ENCODE measurements around the gene MB21D2.
"Not testable (repeated sequence)": the region's sequence is repeated elsewhere in the genome, so short reads cannot be mapped to it uniquely, and the experiment has no call there.

MB21D2 gene

GRCh38 chr3:192855434-192855833, 62.2 kb downstream of the MB21D2 start:
- no peak for DNase-seq

DNA sequence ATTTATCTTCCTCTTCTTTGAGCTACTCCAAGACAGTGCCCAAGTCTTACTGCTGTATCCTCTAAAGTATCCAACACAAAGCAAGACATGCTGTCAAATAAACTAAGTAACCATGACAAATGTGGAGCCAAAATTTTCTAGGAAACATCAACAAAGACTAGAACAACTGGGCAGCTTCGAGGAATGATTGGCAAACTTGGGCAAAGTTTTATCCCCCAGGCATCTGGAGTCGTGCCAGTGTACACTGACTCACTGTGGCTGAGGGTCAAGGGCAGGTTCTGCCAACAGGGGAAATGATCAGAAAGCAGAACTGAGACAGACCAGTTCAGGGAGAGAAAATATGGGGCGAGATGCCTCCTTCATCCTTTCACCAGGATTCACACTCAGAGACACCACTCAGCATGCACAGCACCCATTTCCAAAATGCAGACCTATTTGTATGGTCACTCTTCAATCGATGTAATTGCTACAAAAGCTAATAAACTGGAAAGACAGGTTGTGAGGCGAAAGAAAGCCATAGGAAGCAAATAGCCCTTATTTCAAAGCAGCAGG, 65.8 kb downstream of the MB21D2 start:
- peak; percentile 17 for DNase-seq

DNA sequence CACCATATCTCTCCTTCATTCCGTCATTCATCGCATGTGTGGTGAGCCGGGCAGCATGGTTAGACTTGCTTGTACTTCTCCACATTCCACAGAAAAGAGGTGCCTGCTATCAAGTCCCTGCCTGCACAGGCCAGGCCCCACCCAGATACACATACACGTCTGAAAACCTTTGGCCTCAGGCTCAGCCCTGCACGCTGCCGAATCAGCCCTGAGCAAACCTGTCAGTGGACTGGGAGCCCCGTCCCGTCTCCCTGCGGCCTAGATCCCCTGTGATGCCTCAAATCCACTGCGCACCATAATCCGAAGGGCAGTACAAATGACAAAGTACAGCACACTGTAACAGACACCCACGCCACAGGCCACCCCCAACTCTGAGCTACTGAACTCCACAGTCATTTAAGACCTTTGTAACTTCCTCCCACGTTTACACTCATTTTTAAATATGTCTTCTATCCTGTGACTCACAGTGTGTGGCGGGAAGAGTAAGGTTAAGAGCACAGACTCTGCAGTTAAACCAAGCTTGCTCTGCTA, 67.1 kb downstream of the MB21D2 start:
- DNase-seq = no peak

DNA sequence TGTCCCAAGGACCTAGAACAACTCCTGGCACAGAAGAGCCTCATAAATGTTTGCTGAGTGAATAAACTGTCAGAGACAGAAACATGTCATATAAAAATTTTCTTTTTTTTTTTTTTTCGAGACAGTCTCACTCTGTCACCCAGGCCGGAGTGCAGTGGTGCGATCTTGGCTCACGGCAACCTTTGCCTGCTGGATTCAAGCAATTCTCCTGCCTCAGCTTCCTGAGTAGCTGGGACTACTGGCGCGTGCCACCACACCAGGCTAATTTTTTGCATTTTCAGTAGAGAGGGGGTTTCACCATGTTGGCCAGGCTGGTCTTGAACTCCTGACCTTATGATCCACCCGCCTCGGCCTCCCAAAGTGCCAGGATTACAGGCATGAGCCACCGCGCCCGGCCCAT, 67.8 kb downstream of the MB21D2 start:
- not testable (repeated sequence) for DNase-seq

GRCh38 chr3:192848371-192849233, 69.1 kb downstream of the MB21D2 start:
- no peak for DNase-seq

DNA sequence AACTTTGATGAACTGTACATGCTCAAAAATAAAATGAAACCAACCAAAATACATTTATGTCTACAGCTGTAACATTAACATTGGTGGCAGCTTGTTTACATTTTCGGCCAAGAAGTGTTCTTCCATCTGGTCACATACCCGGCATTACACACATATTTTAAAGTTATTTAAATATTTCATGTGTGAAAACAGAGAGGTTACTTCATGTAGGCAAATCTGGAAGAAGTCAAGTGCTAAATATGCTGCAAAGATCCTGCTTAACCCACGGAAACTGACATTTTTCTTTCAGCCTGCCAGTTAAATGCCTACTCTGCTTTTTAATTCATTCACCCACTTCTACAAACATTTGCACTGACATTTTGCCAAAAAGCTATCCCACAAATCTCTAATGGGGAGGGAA, 69.7 kb downstream of the MB21D2 start:
- no peak for DNase-seq

DNA sequence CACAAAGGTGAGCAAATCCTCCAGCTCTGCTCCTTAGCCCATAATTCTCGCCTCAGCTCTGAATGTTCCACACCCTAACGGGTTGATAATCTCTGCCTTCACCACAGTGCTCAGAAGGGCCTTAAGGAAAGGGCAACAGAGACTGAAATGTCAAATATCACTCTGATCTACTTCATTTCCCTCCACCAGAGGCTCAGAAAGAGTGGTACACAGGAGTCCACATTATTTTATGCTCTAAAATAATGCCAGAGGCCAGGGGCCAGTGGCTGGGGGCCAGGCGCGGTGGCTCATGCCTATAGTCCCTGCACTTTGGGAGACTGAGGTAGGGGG, 72.2 kb downstream of the MB21D2 start:
- no peak for DNase-seq

DNA sequence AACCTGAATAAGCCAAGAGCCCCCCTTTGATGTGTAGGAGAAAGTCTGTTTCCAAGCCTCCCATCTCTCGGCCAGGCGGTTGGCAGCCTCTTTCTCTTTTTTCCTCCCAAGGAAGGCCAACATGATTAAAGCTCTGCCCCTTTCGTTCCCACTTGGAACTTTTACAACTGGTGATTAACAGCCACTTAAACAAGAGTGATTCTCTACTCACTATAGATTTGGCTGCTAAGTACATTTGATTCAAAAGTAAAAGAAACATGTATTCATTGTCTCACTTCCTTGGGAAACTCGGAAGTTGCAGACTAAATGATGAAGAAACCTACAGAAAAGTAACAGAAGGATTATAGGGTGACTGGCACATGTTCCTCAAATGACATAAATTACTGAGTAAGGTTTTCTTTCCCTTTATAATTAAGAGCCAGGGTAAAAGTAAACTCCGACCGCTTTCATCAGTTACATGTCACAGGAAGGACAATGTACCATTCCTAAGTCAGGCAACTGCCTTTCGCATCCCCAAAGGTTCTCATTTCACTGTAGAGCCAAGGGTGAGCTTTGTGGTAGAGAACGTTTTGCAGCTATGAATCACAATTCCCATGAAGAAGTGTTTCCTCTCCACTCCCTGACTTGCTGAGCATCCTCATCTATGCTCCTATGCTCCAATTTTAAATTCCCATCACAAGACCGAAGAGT, 72.7 kb downstream of the MB21D2 start:
- no peak for DNase-seq

DNA sequence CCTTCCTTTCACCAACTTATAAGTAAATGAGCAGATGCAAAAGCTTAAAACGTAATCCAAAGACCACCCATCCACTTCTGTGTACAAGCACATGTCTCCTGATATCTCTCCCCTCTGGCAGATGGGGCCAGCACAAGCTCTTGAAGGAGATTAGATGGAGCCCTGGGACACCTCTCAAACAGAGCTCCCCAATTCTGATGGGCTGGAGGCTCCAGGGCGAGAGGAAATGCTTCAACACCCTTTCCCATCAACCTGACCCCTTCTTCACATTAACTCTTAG, 73.2 kb downstream of the MB21D2 start:
- no peak for DNase-seq

- DNase-seq = no peak
These were observed 73.8 kb downstream of the MB21D2 start for GRCh38 chr3:192843723-192844485.

- DNase-seq = no peak
These were observed 74.5 kb downstream of the MB21D2 start for GRCh38 chr3:192843119-192843518.

DNA sequence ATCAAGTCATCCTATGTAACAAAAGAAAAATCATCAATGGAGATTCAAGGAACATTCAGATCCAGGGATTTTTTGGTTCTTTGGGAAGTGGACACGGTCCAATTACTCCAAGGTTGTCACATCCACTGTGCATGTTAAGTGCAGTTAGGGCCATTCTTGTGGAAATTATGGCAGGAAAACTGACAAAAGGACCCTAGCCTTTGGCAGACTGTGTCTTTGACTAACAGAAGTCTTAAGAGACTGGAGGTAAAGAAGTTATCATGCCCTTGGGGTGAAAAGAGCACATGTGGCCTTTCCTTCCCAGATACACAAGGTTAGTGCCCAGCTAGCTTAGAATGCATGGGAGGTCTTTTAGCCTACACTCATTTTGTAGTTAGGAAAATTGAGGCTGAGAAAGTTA, 74.9 kb downstream of the MB21D2 start:
- DNase-seq = no peak

DNA sequence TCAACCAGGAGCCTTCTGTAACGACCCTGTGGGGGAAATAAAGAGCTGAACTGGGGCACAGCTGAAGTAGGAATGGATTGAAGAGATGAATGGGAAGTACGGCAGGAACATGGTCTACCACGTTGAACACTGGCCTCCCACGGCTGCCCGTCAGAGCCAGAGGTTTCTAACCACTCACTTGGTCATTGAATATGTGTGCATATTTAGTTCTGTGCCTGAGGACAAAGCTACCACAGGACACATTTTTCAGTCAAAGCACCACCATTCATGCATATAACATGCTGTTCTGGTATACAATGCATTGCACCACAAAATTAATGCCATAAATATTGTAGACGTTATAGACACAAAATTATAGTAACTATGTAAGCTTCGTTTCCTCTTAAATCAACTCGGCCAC, 75.5 kb downstream of the MB21D2 start:
- DNase-seq = no peak

DNA sequence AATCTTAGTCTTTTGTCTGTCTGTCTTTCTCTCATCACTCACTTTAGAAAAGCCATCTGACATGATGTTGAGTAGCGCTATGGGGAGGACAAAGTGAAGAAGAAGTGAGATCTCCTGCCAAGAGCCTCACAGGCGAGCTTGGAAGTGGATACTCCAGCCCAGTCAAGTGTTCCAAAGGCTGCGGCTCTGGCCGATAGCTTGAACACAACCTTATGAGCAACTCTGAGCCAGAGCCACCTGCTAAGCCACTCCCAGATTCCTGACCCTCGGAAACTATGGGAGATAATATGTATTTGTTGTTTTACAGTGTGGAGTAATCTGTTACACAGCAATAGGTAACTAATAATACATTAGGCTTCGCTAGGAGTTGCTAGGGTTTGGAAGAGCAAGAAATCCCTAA, 76.2 kb downstream of the MB21D2 start:
- DNase-seq = no peak

DNA sequence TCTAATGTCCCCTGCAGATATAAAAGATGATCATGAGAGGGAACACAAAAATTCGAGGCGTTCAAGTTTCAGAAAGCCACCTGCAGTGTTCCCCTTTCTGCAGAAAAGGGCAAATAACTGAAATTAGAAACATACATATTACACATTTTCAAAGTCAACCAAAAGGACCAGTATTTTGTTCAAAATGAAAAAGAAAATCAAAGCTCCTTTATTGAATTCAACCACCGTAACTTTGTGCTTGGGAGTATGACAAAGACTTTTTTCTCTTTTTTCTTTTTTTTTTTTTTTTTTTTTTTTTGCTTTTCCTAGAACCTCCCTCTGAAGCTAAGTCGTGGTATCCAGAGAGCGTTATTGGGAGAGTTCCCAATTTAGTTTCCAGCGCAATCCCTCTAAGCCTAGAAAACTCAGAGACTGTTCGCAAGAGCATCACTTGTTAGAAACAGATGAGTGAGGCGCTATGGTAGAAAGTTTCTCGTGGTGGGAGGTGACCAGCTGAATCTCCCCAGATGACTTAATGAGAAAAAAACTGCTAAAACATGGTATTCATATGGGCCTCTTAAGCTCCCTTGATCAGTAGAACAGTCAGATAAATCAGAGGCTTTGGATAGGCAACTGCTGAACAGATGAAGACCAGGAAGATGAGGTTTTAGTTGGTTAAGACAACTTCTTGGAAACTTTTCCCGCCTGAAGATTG, 77.4 kb downstream of the MB21D2 start:
- no peak for DNase-seq

DNA sequence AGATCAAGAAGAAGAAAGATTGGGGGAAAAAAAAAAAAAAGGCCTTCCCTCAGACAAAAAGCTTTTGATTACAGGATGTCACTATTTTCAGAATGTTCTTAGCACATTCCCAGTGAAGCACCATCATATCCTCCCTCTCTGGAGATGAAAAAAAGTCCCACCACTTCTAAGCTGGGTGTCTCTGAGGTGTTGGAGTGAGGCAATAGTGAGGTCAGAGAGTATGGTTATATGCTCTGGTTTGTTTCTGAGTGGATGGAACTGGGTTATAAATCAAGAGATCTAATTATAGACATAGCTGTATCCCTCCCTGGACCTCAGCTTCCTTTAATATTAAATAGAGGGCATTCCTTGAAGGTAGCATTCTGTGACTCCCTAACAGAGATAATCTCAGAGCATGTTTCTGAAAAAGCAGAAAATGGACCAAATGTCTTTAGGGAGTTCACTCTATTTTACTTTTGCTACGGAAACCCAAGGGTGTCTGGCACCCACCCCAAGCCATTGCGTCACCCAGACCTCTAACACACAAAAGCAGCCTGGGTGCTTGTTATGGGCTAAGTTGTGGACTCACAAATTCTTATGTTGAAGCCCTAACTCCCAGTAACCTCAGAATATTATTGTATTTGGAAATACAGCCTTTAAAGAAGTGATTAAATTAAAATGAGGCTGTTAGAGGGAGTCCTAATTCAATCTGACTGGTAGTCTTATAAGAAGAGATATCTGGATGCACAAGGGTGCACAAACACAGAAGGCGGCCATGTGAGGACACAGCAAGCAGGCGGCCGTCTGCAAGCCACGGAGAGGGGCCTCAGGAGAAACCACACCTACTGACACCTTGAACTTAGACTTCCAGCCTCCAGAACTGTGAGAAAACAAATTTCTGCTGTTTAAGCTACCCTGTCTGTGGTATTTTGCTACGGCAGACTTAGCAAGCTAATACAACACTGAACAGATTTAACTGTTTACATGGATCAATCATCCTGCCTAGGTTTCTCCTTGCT, 81.5 kb downstream of the MB21D2 start:
- no peak for DNase-seq

- DNase-seq = no peak
These were observed 83.2 kb downstream of the MB21D2 start for GRCh38 chr3:192834428-192834827.

- DNase-seq = no peak
These were observed 84.3 kb downstream of the MB21D2 start for GRCh38 chr3:192833177-192833890.

DNA sequence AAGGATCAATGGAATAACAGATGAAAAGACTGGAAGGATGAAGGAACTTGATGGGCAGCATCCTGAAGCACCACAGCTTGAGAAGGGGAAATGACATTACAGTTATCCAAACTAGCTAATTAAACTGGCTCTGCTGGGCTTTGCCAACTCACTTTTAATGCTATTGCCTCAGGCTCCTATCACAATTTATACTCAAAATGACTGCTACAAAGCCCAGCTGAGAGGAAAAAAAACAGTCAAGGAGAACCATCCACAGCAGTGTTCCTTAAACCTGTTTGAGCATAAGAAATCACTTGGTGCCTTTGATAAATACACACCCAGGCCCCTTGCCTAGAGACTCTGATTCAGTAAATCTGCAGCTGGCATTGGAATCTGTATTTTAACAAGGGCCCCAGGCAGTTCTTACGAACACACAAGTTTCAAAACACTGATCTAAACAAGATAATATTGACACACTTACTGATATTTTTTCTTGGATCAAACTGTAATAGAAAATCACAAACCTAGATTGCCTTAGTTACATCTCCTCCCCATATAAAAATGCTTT, 85.8 kb downstream of the MB21D2 start:
- no peak for DNase-seq

DNA sequence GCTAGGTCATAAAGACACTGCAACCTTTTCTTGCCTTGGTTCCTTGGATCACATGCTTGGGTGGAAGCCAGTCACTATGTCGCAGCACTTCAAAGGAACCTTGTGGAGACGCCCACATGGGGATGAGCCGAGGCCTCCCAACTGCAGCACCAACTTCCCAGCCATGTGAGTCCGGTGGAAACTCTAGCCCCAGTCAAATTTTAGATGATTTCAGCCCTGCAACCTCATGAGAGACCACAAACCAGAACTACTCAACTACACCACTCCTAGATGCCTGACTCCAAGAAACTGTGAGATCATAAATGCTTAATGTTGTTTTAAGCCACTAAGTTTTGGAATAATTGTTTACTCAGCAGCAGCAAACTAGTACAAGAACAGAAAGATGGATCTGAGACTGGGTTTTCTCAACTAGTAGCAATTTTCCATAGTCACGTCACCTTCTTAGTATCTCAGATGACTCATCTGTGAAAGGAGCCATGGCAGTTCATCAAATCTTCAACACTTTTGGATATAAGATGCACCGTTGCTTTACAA, 86.5 kb downstream of the MB21D2 start:
- no peak for DNase-seq

Measured in NCI-H146 (cell line).